HFFc6 (cell line): ENCODE data around the gene CPT1B. TPM values are rescaled to one million over a fixed set of nuclear protein-coding genes. Genes with fewer than 3 reads are reported as not detected.

Source experiments
- DNase-seq: peaks from one replicate; pipeline ENCODE4 v3.0.0-alpha.2; 2018
- H3K27ac Mint-ChIP-seq: 2 replicates; pipeline ENCODE4 v1.8.0; 2020; ENCODE audit warnings: mild to moderate bottlenecking, mixed read lengths
- H3K27me3 Mint-ChIP-seq: 2 replicates; pipeline ENCODE4 v1.8.0; 2021; ENCODE audit warnings: mild to moderate bottlenecking, moderate library complexity, mixed read lengths; ENCODE audit not compliant: insufficient read depth
- H3K36me3 Mint-ChIP-seq: 2 replicates; pipeline ENCODE4 v1.8.0; 2021; ENCODE audit warnings: low read depth, mixed read lengths
- H3K4me1 Mint-ChIP-seq: 2 replicates; pipeline ENCODE4 v1.8.0; 2020; ENCODE audit warnings: low read depth, mixed read lengths
- H3K4me3 Mint-ChIP-seq: 2 replicates; pipeline ENCODE4 v1.8.0; 2020; ENCODE audit warnings: mild to moderate bottlenecking, moderate library complexity, mixed read lengths
- H3K9me3 Mint-ChIP-seq: 2 replicates; pipeline ENCODE4 v1.8.0; 2020; ENCODE audit warnings: mild to moderate bottlenecking, mixed read lengths
- CTCF ChIP-seq: fragments of 200-600 bp; sonication (generic); IDR thresholded peaks from 2 replicates; pipeline ENCODE4 v1.5.0; 2021; ENCODE audit warnings: antibody characterized with exemption, mild to moderate bottlenecking
- total RNA-seq, 6 experiments: library from RNA; stranded (reverse); fragmentation: NEBNext Ultra II Directional; extraction: Animal tissue kit (Norgen Biotek cat#: 25700); gene quantifications; 2 replicates in 1 of 6; 3 replicates in 5 of 6; pipeline ENCODE4 v1.2.3, GENCODE V29; 2021

The CPT1B gene
- total RNA-seq, 6 experiments from 2014 or later = 0.82 to 3.0 (median 1.5) TPM

DNA sequence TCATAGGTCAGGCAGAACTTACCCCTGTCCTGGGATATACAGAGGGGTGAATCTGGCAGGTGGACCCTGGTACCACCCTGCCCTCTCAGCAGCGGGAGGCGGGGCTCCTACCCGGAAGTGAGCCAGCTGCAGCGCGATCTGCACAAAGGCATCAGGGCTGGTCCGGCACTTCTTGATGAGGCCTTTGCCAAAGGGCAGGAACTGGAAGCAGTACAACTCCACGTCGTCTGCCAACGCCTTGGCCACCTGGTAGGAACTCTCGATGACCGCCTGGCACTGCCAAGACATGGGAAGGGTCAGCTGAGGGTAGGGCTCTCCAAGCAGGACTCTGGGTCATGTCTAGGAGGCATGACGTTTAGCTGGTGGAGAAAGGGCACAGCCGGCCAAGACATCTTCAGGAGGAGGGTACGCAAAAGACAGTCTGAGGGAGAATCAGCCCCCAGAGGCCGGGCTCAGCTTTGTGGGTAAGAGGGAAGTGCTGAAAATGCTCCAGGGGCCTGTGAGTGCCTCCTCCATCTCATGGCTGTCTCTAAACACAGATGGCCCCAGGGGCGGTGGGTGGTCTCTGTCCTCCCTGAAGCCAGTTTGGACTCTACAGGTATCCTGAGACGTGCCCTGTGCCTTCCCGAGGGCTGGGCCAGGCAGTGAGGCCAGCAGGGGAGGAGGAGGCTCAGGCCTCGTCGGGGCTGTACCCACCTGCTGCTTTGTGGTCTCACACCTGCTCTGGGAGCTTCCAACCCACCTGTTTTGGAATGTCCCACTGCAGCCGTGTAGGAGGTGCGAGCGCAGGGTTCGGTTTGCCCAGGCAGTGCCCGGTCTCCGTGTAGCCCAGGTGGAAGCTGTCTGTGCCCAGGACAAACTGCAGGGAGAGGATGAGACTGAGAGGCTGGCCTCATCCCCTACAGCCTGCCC lies 6.7 kb downstream of the CPT1B start:
- no peaks in the 10 kb centered on the region for H3K9me3 Mint-ChIP-seq
- TF ChIP-seq CTCF = no peak
- no peaks in the 10 kb centered on the region for H3K4me1 Mint-ChIP-seq
- H3K27me3 Mint-ChIP-seq = peaks cover 8% of the 10 kb centered on the region
- H3K4me3 Mint-ChIP-seq = no peak overlapping the region
- no peak for DNase-seq
- no peak overlapping the region for H3K27ac Mint-ChIP-seq
- H3K36me3 Mint-ChIP-seq = no peaks in the 10 kb centered on the region

DNA sequence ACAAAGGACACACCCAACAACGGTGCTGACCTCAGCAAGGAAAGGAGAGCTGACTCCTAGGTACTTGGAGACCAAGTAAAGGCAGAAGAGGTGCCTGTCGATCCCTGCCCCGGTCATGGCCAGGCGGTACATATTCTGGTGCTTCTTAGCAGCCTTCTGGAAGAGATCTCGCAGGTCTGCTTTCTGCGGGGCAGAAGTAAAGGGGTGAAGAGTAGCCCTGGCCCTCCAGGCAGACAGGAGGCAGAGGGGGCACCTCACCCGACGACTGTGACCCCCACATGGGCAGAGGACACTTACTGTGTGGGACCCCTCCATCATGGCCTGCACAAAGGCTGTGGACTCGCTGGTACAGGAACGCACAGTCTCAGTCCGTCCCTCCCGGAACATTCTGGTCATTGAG lies 7.4 kb downstream of the CPT1B start:
- Mint-ChIP-seq H3K27ac (no peak overlapping the region), H3K27me3 (peaks cover 8% of the 10 kb centered on the region), H3K9me3 (no peaks in the 10 kb centered on the region), H3K4me1 (no peaks in the 10 kb centered on the region), H3K4me3 (no peak overlapping the region), H3K36me3 (no peaks in the 10 kb centered on the region)
- TF ChIP-seq CTCF = no peak
- DNase-seq = no peak

DNA sequence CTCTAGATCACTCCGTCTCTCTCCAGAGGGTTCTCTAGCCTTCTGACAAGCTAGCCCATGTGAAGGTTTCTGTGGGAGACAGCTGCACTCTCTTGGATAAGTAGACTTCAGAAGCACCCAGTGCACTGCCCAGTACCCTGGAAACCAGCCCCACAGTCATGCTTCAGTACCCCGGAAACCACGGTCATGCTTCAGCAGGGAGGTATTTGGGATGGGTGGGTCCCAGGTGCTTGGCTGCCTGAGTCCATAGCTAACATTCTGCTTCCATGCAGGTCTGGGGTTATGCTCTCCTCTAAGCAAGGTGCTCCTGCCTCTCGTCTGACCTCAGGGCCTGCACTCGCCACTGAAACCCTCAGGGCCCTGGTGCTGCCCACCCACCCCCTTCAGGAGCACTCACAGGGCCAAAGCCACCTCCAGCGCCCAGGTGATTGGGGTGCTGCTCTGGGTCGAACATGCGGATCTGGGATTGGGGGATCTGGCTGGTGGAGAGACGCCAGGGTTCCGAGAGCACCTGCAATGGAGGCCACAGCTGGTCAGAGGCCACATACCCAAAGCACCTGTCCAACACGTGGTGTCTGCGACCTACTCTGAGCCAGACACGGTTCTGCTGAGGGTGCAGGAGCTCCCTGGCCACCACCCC lies 8.2 kb downstream of the CPT1B start:
- H3K4me3 Mint-ChIP-seq = no peak overlapping the region

GRCh38 chr22:50569041-50569459 lies 9.2 kb downstream of the CPT1B start:
- Mint-ChIP-seq H3K4me3 (no peak overlapping the region), H3K36me3 (no peaks in the 10 kb centered on the region), H3K27me3 (peaks cover 9% of the 10 kb centered on the region), H3K4me1 (no peaks in the 10 kb centered on the region), H3K27ac (no peak overlapping the region), H3K9me3 (no peaks in the 10 kb centered on the region)
- no peak for TF ChIP-seq CTCF
- no peak for DNase-seq

More for the DNA sequence above, 8.2 kb downstream of the CPT1B start:
- Mint-ChIP-seq H3K27me3 (peaks cover 10% of the 10 kb centered on the region), H3K27ac (no peak overlapping the region), H3K4me1 (no peaks in the 10 kb centered on the region), H3K36me3 (no peaks in the 10 kb centered on the region), H3K9me3 (no peaks in the 10 kb centered on the region)
- no peak for DNase-seq
- TF ChIP-seq CTCF = no peak

- peaks cover 9% of the 10 kb centered on the region for H3K27me3 Mint-ChIP-seq
- H3K36me3 Mint-ChIP-seq = no peaks in the 10 kb centered on the region
- H3K4me3 Mint-ChIP-seq = no peak overlapping the region
- no peak for TF ChIP-seq CTCF
- no peak for DNase-seq
- no peaks in the 10 kb centered on the region for H3K9me3 Mint-ChIP-seq
- no peak overlapping the region for H3K27ac Mint-ChIP-seq
- peaks cover under 1% of the 10 kb centered on the region; the same call in 1 of the 2 replicates for H3K4me1 Mint-ChIP-seq
These were observed 9.6 kb downstream of the CPT1B start for GRCh38 chr22:50568626-50569025.
